ENCODE results near the gene TMEM121.
"Not testable (repeated sequence)": the region's sequence is repeated elsewhere in the genome, so short reads cannot be mapped to it uniquely, and the experiment has no call there.

The TMEM121 gene

DNA sequence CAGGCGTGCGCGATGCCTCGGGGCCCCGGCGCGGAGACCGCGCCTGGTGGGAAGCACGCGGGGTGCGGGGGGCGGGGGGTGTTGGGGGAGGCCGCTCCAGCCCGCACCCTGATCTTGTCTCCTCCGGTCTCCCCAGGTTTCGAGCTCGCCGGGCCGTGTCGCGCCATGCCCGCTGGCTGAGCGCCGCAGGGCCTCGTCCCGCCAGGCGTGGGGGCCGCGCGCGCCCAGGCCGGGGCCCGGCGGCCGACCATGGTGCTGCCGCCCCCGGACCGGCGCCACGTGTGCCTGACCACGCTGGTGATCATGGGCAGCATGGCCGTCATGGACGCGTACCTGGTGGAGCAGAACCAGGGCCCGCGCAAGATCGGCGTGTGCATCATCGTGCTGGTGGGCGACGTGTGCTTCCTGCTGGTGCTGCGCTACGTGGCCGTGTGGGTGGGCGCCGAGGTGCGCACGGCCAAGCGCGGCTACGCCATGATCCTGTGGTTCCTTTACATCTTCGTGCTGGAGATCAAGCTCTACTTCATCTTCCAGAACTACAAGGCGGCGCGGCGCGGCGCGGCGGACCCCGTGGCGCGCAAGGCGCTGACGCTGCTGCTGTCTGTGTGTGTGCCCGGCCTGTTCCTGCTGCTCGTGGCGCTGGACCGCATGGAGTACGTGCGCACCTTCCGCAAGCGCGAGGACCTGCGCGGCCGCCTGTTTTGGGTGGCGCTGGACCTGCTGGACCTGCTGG lies 2.4 kb downstream of the TMEM121 start:
- no peak for DNase-seq

DNA sequence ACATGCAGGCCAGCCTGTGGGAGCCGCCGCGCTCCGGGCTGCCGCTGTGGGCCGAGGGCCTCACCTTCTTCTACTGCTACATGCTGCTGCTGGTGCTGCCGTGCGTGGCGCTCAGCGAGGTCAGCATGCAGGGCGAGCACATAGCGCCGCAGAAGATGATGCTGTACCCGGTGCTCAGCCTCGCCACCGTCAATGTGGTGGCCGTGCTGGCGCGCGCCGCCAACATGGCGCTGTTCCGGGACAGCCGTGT lies 2.9 kb downstream of the TMEM121 start:
- DNase-seq = no peak

DNA sequence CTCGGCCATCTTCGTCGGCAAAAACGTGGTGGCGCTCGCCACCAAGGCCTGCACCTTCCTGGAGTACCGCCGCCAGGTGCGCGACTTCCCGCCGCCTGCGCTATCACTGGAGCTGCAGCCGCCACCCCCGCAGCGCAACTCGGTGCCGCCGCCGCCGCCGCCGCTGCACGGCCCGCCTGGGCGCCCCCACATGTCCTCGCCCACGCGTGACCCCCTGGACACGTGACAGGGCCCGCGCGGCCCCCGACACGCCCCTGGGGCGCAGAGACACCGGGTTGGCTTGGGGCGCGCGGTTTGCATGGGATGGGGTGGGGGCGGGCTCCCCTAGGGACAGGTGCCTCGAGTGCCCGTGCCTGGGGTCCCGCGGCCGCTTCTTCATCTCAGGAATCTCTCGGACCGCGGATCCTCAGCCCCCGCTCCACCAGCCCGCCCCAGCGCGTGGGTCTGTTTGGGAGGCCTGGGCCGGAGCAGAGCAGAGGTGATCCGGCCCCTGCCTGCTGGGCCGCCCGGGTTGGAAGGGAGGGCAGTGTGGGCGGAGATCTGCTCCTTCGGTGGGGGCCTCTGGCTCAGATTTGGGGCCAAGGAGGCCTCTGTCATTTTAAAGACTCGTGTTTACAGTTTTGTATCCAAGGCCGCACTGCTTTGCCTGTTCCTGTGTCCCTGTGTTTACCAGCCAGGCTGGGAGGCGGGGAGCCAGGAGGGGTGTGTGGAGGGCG lies 3.3 kb downstream of the TMEM121 start:
- no peak for DNase-seq

DNA sequence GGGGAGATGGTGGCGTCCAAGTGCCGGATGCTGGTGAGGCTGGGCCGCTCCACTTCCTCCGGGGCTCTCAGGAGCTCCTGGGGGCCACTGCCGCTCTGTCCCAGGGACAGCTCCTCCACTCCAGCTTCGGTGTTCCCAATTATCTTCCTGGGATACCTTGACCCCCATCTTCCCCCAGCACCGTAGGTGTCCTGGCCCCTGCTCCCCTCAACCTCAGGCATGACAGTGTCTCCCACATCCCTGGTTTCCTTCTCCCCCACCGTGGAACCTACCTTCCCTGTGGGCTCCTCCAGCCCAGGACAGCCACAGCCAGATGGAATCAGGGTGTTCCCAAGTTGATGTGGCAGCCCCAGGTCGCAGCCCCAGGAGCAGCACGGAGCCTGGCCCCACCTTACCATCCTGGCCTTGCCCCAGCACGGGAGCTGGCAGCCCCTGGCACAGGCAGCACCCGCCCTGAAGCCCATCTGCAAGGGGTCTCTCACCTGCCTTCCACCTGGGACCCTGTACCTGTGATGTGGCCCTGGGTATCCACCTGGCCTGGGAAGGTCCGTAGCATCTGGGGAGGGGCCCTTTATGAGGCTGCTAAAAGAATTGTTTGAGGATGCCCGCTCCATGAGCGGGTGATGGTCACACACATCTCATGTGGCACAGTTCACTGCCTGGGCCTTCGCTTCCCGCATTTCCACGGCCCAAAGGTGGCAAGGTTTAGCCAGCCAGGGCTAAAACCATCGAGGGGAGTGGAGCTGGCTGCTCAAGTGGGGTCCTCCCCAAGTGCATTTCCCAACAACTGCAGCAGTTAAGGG lies 4.1 kb downstream of the TMEM121 start:
- DNase-seq = no peak

DNA sequence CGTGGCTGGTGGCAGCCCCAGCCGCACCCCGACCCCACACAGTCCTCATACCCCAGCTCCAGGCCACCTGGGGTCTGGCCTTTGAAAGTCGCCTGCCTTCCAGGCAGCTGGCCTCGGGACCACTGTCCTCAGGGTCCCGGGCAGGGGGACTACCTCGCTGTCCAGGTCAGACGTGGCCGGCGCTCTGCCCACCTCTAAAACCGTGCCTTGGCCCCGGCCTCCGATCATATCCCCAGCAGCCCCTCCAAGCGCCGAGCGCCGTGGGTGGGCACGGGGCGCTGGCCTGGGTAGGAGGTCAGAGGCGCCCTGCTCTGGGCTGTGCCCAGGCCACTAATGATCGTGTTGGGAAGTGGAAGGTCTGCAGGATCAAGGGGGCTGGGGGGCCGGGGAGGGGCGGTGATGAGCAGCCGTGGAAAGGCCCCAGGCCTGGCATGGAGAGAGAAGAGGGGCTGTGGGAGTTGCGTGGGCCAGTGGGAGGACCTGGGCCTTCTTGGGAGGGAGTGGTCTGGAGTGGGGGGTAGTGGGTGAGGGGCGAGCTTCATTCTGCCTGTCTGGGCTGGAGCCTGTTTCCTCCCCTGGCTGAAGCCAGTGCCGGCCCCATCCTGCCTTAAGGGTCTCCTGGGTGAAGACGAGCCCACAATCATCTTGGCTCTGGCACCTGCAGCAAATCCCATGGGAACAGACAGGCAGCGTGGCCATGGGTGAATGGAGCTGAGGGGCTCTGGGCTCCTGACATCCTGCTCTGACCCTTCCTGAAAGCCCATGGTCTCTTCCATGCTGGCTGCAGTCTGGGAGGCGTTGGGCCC lies 4.9 kb downstream of the TMEM121 start:
- no peak for DNase-seq

DNA sequence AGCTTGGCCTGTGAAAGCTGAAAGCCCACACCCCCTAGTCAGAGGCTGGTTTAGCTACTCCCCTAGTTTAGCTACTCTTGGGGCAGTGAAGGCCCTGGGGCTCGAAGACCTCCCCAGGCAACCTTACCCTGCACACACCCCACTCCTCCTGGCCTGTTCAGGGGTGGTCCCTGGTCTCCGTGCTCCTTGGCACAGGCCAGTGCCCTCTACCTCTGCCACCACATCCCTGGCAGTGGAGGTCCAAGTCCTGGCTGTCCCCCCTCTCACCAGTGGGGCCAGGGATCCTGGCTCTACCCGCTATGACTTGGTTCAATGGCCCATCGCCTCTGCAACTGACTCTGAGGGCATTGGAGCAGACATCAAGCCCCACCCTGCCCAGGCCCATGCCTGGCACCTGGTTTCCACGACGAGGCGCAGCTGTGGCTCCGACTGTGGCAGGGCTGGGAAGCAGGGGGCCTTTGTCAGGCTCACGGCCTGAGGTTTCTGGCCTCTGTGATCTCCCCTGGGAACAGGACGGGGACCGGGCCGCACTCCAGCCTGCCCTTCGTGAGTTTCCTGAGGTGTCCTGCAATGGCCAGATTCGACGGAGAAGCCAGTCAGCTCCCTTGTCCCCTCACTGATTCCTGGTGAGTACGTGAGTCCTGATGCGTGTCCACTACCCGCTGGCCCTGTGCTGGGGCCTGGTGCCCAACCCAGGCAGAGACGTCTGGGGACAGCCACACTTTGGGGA lies 5.7 kb downstream of the TMEM121 start:
- DNase-seq = no peak

DNA sequence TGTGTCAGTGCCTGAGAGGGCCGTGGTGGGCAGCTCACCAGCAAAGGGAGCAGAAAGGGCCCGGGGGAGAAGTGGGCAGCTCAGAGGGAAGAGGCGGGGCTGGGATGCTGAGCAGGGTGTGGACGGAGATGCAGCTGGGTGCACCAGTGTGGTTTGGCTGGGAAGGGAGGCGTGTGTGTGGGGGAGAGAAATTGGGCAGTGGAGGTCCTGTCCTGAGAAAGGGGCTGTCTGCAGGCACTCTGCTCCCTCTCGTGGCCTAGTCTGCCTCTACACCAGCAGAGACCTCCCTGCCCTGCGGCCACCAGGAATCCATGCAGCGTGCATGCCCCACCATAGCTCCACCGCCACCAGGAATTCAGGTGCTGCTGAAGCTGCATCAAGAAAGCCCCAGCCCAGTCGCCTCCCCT lies 6.4 kb downstream of the TMEM121 start:
- DNase-seq = no peak

DNA sequence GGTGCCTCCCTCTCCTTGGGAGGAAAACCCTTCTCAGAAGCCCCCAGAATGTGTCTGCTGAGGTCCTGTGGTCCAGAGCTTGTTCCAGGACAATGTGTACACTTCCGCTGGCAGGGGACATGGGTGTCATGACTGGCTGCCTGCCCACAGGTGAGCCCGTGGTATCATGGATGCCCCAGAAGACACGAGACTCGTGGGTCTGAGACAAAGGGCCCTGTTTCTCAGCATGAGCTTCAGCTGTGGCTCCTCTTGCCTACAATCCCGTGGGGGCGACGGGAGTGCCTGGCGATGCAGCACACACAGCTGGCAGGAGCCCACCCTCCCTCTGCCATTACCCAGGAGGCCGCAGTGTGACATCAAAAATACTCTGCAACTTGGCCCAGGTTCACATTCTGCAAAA lies 7.0 kb downstream of the TMEM121 start:
- DNase-seq = no peak

DNA sequence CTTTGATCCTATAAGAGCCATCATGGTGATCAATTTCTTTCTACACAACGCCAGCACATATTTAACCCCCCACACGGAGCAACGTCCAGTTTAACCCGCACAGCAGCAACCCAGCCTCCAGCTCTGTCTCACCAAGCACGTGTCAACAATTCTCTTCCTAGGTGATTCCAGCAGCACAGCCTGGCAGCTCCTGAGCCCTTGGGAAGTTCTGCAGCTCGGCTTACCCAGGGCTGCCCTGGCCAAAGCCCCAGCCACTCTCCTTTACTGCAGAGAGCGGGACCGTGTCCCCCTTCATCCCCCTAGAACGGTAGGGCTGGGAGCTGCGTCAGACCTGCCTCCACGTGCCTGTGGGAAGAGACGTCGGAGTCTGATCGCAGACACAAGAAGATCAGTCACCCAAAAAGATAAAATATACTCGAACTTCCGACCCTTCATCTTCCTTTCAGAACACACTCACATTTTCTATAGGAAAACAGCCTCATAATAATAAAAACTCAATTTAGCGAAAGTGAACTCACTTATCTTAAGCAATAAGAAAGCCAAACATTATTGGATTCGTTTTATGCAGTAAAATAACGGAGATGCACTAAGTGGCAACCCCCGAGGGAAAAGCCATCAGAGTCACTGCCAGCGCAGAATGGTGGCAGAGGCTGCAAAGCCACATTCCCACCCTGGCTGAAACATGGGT lies 7.6 kb downstream of the TMEM121 start:
- no peak for DNase-seq

DNA sequence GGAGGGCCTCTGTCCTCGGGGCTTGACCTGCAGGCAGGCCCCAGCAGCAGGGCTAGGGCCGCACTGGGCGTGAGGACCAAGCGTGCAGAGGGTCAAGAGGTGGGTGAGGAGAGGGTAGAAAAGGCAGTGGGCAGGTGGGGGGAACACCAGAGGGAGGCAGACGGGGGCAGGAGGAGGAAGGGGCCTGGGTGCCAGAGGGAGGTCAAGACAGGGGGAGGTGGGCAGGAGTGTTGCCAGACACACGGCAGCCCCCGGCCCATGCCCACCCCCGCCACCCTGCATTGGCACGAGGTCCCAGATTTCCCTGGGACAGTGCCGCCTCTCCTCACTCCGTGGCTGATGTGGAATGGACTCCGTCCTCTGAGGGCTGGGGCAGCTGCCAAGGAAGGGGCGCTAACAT lies 8.2 kb downstream of the TMEM121 start:
- no peak for DNase-seq

DNA sequence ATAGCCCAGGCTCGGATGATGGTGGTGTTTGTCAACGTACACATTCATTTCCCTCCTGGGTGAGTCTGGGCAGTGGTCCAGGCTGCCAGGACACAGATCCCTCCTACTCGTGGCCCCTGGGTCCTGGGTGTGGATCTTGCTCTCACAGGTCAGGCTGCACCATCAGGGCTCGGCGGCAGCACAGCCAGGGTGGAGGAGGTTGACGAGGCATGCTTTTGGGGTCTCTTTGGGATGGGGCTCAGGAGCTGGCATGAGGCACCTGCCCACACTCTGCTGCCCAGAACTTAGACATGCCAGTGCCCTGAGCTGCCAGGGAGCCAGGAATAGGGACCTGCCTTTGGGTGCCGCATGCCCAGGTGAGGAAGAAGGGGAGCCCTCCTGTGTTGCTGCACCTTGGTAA lies 9.7 kb downstream of the TMEM121 start:
- DNase-seq = no peak

DNA sequence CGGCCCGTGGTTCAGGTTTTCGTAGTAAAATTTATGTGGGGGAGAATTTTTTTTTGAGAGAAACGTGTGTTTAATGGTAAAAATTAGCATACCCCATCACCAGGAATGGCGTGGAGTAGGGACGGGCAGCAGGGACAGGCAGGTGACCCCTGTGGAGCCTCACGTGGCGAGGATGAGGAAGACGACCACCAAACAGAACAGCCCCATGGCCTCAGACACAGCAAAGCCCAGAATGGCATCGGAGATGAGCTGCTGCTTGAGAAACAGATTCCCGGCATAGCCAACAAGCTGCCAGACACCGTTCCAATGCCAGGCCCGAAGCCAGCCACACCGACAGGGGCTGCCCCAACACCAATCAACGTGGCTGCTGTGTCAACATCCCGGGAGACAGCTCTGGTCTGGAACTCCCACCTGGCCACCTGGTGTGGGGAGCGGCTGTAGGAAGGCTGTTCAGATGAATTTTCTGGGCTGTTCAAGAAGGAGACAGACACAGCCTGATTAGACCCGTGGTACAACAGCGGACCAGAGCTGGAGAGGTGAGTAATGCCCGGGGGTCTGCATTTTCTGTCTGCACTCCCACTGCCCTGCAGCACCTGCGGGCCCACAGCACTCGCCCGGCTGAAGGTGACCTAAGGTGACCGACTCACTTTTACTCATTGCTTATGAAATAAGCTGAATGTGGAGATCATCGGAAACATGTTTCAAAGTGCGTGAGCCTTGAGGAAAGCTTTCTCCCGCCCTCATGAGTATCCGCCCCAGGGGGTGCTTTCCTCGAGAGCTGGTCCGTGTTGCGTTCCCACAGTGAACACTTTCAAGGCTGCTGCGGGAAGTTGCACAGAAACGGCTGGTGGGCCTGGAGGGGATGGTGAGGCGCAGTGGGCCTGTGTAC lies 10.6 kb downstream of the TMEM121 start:
- DNase-seq = no peak

DNA sequence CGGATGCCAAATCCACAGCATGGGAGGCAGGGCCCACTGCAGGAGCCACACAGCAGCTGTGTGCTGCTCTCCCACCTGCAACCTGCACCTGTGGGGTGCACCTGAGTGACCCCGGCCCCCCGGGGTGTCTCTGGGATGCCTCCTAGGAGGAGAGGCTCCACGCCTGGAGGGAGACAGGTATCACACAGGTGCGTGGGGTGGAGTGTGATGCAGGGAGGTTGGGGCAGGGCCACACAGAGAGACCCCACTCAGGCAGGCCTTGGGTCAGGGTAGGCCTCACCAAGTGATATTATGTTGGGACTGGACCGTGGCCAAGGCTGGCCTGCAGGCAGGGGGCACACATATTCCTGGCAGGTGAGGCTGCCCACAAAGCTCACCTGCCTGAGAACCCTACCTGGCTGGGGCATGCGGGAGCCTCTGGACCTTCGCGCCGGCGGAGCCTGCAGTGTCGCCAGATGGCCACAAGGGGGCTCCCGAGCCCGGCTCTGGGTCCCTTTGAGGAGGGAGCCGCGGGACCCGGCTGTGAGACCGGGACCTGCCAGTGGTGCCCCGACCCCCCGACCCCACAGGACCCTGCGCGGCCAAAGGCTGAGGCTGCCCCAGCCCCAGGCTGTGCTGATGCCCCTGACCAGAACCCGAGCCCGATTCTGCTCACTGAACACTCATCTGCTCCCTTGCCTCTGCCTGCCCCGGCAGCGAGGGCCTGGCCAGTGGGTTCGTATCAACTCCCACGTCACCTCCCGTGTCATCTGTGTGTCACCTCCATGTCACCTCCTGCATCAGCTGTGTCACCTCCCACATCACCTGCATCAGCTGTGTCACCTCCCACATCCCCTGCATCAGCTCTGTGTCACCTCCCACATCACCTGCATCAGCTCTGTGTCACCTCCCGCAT lies 11.4 kb downstream of the TMEM121 start:
- DNase-seq = peak; percentile 28

DNA sequence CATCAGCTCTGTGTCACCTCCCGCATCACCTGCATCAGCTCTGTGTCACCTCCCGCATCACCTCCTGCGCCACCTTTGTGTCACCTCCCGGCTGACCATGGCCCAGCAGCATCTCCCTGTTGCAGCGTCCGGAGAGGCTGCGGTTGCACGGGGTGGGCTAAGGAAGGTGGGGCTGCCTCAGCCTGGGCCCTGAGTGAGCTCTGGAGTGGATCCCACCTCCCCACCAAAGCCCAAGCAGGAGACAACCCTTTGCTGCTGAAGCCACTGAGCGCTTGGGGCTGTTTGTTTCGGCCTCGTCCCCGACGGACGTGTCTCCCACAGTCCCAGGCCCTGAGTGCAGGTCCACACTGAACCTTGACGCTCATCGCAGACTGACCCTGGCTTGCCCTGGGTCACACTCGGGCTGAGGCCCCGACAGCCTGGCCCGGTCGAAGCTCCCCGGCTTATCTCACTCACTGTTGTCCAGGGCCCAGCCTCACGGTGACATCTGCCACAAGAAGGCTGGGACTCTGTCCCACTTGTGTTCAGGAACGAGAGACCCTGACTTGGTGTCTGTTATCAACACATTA lies 12.2 kb downstream of the TMEM121 start:
- DNase-seq = no peak

DNA sequence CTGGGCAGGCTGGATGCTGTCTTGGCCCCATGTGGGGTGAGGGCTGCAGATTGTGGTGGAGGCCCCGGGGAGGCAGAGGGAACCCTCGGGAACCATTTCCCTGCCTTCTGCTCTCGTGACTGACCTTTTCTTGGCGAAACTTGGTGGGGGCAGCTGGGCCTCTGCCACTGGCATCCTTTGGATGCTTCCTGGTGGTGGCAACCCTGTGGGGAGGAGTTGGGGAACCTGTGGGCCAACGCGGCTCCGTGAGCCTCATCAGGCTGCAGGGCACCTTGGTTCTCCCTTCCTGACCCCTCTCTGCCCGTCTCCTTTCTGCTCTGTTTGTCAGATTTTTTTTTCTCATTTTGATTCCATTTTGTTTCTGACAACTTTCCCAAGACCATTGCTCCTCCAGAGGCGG lies 14.4 kb downstream of the TMEM121 start:
- DNase-seq = no peak

DNA sequence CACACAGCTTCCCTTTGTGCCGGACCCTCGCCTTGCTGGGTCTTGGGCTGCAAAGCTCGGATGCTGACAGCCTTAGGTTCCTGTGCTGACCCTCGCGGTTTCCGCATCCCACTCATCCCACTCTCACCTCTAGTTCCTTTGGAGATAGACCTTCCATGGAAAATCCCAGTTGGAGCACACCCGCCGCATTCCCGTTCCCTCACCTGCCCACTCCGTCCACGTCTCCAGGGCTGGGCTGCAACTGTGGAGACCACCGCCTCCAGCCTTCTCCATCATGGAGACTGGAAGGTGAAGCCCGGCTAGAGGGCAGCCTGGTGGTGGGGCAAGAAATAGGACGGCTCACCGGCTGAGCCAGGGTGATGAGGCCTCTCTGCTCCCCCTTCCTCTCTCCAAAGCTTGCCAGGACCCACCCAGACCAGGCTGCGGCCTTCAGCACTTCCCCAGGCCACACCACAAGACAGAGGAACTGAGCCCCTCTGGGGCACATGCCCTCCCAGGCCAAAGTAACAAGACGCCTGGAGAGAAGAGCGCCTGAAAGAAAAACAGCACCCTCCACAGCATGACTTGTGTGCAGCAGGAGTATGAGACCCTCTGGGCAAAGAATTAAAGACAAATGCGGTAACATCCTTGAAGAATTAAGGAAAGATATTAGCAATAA lies 15.0 kb downstream of the TMEM121 start:
- no peak for DNase-seq

DNA sequence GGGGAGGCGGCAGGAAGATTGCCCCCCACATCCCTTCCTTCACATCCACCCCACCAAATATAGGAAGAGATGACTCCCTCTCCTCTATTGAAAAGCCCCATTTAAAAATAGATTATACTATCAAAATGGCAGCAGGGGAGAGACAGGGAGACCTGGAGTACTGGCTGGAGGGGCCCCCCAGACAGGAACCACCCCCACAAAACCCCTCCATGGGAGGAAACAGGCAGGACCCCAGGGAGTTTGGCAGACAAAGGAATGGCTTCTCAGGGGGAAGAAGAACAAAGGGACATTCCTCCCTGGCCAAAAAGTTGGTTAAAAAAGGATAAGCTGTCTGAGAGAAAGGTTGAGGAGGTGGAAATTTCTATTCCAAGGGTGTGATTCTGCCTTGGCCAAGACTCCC lies 19.3 kb downstream of the TMEM121 start:
- DNase-seq = not testable (repeated sequence)

DNA sequence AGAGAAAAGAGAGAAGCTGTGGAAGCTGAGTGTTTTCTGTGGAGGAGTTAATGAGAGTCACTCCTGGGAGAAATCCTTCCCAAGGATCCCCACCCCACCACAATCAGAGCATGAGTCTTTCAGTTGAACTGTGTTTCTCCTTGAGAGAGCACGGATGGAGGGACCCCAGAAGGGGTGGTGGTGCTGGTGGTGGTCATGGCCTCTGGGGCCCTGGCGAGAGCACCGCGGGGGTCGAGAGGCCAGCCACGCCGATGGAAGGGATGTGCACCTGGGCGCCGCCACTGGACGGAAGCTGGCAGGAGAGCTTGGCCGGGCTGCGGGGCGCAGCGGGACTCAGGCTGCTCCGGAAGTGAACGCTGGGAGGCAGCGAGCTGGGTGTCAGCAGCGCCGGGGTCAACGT lies 20.0 kb downstream of the TMEM121 start:
- DNase-seq = not testable (repeated sequence)

DNA sequence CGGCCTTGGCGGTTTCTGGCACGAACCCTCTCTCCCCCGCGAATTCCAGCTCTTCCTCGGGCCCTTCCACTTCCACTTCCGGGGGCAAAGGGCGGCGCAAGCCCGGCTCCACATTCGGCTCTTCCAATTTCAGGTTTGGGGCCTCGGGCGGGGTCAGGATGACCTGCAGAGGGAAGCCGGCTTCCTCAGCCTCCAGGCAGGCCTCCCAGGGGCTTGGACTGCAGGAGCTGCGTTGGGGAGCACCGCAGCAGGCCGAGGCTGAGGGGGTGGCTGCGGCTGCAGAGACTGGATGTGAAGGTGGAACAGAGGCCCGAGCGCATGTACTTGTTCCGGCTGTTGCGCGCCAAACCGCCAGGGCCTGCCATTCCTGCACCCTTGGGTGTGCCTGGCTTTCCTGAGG lies 20.7 kb downstream of the TMEM121 start:
- not testable (repeated sequence) for DNase-seq

All from NCI-H774 (cell line).